Right lobe of liver (tissue), 4 donors: ENCODE measurements around the gene SPSB2.

Experiments used
- CTCF ChIP-seq, 4 donors: fragments of 200-600 bp in 3 of 4; fragments of 450-650 bp in 1 of 4; IDR thresholded peaks; one replicate each; pipeline versions ENCODE4 v1.5.1 to v1.8.0; 2016 to 2022; ENCODE audit warnings: antibody characterized with exemption in 4 of 4, mild to moderate bottlenecking in 2 of 4
- POLR2A ChIP-seq: fragments of 450-650 bp; IDR thresholded peaks from one replicate; pipeline ENCODE4 v1.6.1; 2017; ENCODE audit warnings: antibody characterized with exemption, mild to moderate bottlenecking
- donor health status: DM: no; HTN: no; CAD: no.
- donor health status: DM: no; HTN: no; CAD: no.
- donor health status: DM: no; HTN: yes; CAD: no.

- TF ChIP-seq CTCF (IDR thresholded peaks at IDR 0.05): no peak
- TF ChIP-seq POLR2A: no peak
These were observed 44.6 kb upstream of the SPSB2 start for GRCh38 chr12:6917491-6918231.
